GM12875 (cell line): ENCODE data around the gene LTO1.

Experiments used
- H3K4me3 ChIP-seq: one replicate; pipeline ENCODE4 v1.5.1; 2011; ENCODE audit warnings: low read depth, low read length, control low read depth
- CTCF ChIP-seq: IDR thresholded peaks from 2 replicates; pipeline ENCODE4 v1.5.1; 2011; ENCODE audit warnings: low read depth, mild to moderate bottlenecking, control low read depth, inconsistent platforms, low read length, moderate library complexity, borderline replicate concordance; ENCODE audit not compliant: insufficient read depth

Gene LTO1

GRCh38 chr11:69666752-69667536, 8.2 kb downstream of the LTO1 start:
- no peak for TF ChIP-seq CTCF

GRCh38 chr11:69666261-69666660, 8.9 kb downstream of the LTO1 start:
- no peak overlapping the region for H3K4me3 ChIP-seq
- no peak for TF ChIP-seq CTCF

More at GRCh38 chr11:69666752-69667536, 8.2 kb downstream of the LTO1 start:
- no peak overlapping the region for H3K4me3 ChIP-seq

GRCh38 chr11:69665669-69666068, 9.5 kb downstream of the LTO1 start:
- no peak overlapping the region for H3K4me3 ChIP-seq
- TF ChIP-seq CTCF, result no peak

GRCh38 chr11:69664901-69665300, 10.3 kb downstream of the LTO1 start:
- no peak for TF ChIP-seq CTCF
- no peak overlapping the region for H3K4me3 ChIP-seq

- no peak for TF ChIP-seq CTCF
- H3K4me3 ChIP-seq, result no peak overlapping the region
These were observed 10.9 kb downstream of the LTO1 start for GRCh38 chr11:69664103-69664775.

- no peak for TF ChIP-seq CTCF
- no peak overlapping the region for H3K4me3 ChIP-seq
These were observed 11.8 kb downstream of the LTO1 start for GRCh38 chr11:69663326-69663725.

- no peak for TF ChIP-seq CTCF
- H3K4me3 ChIP-seq, result no peak overlapping the region
These were observed 12.3 kb downstream of the LTO1 start for GRCh38 chr11:69662806-69663205.
